ENCODE data around the gene ISY1.
"Not testable (repeated sequence)": the region's sequence is repeated elsewhere in the genome, so short reads cannot be mapped to it uniquely, and the experiment has no call there.

The ISY1 gene

DNA sequence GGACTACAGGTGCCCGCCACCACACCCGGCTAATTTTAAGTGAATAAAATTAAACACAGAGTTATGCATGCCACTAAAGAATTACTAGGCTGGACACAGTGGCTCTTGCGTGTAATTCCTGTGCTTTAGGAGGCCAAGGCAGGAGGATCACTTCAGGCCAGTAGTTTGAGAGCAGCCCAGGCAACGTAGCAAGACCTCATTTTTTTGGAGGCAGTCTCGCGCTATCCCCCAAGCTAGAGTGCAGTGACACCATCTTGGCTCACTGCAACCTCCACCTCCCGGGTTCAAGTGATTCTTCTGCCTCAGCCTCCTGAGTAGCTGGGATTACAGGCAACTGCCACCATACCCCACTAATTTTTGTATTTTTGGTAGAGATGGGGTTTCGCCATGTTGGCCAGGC lies 4.7 kb upstream of the ISY1 start:
- not testable (repeated sequence) for DNase-seq

DNA sequence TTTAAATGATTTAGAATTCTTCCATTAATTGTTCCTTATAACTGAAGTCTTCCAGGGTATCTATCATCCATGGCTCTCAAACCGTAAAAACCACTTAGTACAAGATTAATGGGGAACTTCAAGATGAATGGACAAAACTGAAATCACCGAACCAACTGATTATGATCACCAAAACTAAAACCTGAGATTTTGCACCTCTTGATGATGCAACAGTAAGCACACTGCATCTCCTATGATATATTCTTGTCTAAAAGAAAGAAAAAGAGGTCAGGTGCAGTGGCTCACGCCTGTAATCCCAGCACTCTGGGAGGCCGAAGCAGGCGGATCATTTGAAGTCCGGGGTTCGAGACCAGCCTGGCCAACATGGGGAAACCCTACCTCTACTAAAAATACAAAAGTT lies 3.6 kb upstream of the ISY1 start:
- no peak for DNase-seq

DNA sequence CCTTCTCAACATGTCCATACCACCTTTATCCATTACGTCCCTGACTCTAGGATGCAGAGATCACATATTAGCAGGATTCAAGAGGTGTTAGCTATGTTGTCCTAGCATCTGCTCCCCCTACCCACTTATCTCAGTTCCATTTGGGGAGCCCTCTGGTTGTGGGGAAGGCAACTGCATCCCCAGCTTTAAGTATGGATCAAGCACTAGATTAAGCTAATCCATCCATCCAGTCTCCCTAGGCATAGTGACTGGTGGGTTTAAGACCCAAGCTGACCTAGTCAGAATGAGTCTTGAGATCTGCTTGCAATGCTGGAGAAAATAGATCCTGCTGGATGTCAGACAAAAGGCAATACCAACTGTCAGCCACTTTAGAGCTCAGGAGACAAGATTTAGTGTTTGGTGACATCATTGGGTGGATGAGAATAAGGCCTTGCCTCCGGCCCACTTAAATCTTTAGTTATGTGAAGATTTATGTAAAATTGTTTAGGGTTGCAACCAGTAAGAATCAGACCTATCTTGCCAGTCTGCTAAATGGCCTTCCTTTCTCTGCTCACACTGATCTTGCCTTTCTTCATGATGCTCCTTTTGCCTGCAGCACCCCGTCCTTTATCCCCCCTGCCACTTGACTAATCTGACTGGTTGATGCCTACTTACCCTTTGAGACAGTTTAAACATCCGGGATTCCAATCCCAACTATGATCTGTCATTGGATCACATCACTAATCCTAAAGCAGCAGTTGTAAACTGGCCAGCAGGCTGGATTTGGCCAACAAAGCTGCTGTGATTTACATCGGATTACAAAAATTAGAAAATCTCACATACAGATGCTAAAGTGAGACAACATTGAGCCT lies 2.1 kb upstream of the ISY1 start:
- DNase-seq: no peak

DNA sequence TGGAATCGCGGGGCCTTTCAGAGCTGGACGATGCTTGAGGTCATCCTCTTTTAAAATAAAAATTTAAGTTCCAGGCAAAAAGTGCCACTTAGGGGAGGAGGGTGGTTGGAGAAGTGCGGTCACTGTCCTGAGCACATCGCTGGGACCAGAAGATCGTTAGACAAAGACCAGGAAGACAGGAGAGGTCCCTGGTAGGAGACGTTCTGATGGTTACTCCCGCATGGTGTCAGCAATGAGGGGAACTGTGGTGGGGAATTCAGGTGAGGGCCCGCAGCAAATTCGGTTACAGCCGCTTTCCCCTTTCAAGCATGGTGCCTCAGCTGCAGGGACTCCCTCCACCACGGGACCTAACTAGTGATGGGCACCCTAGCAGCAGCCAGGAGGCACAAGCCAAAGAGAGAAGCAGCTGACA lies 1.0 kb upstream of the ISY1 start:
- DNase-seq: no peak

DNA sequence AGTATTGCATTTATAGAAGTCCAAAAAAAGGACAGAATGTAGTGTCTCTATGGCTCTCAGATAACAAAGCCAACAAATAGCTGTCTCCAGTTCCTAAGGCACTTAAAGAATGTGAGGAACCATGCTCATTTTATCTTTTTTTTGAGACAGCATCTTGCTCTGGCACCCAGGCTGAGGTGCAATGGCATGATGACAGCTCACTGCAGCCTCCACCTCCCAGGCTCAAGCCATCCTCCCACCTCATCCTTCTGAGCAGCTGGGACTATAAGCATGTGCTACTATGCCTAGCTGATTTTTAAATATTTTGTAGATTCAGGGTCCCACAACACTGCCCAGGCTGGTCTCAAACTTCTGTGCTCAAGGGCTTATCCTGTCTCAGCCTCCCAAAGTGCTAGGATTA lies 16.1 kb downstream of the ISY1 start:
- no peak for DNase-seq

DNA sequence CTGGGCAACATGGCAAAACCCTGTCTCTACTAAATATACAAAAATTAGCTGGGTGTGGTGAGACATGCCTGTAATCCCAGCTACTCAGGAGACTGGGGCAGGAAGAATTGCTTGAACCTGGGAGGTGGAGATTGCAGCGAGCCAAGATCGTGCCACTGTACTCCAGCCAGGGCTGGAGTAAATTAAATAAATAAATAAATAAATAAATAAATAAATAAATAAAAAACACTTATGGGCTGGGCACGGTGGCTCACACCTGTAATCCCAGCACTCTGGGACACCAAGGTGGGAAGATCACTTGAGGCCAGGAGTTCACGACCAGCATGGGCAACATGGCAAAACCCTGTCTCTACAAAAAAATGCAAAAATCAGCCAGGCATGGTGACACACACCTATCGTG lies 19.9 kb downstream of the ISY1 start:
- not testable (repeated sequence) for DNase-seq

DNA sequence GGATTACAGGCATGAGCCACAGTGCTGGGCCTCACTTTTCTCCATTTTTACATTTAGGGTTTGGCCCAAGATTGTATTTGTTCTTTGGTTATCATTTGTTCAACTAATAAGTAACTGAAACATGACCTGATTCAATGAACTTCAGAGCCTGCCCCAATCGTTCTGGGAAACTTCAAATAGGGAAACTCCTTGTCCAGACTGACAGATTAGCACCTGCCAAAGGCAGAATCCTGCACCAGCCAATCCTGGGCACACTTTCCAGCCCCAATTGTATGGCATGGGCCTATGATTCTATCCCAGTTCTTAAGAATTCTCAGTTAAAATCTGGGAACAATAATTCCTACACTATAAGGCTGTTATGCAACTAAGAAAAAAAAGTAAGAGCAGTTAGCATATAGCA lies 21.0 kb downstream of the ISY1 start:
- DNase-seq: no peak

DNA sequence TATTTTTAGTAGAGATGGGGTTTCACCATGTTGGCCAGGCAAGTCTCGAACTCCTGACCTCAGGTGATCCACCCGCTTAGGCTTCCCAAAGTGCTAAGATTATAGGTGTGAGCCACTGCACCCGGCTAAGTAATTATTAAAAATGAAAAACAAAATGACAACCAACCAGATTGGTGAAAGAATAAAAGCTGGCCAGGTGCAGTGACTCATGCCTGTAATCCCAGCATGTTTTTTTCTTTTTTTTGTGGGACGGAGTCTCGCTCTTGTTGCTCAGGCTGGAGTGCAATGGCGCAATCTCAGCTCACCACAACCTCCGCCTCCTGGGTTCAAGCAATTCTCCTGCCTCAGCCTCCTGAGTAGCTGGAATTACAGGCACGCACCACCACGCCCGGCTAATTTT lies 24.6 kb downstream of the ISY1 start:
- DNase-seq: not testable (repeated sequence)

DNA sequence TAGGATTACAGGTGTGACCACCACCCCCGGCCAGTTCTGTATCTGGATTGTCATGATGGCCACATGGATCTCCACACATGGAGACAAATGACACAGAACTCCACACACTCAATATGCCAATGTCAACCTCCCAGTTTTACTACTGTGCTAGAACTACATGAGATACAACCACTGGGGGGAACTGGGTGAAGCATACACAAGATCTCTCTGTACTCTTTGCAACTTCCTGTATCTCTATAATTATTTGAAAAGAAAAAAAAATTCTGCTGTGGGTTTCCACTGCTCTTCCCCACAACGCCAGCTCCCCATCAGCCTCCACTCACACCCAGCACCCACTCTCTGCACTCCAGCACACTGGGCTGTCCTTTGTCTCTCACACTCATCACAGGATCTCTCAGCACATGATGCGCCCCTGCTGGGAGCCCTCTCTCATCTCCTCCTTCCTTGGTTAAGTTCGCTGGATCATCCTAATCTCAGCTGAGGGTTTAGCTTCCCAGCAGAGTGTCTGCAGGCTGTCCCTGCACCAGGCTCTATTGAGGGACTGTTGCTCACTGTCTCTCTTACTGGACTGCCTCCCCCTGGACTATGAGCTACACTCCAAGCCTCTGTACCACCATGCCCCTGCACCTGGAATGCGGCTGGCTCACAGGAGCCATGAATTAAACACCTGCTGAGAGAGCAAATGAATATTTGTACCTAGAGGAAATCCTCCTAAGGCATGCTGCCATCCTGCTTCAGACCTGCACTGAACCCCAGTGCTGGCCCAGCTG lies 28.6 kb downstream of the ISY1 start:
- no peak for DNase-seq

DNA sequence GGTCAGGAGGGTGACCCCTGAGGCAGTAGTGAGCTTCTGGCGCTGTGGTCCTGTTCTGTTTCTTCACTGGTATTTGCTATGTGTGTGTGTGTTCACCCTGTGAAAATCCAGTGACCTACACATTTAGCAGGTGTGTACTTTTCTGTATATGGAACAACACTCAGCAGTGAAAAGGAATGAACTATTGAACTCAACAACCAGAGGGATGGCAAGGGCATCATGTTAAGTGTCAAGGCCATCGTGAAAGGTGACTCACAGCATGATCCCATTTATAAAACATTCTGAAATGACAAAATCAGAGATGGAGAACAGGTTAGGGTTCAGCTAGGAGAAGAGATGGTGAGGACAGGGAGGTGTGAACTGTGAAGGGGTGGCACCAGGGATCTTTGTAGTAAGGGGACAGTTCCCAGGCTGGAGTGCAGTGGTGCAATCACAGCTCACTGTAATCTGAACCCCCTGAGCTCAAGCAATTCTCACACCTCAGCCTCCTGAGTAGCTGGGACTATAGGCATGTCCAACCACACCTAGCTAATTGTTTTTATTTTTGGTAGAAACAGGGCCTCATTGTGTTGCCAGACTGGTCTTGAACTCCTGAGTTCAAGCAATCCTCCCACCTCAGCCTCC lies 29.3 kb downstream of the ISY1 start:
- DNase-seq: no peak

DNA sequence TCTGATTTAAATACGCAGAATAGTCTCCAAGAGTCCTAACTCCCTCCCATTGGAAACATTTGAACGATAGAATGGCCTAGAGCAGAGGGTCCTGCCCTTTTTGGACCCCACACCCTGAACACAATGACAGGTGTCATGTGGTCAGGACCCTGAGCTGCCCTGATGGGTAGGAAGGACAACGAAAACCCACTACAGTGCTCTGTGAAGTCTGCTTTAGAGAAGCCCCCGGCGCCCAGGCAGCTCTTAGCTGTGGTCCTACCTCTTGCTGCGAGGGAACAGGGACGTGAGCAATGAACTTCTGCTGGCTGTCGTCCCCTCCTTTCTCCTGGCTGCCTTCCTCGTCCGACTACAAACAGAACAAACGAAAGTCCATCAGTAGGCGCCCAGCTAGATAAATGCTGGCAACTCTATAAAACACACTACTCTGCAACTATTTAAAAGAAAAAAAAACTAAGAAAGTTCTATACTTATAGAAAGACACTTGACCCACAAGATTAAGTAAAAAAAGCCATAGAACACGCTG lies 30.5 kb downstream of the ISY1 start:
- no peak for DNase-seq

DNA sequence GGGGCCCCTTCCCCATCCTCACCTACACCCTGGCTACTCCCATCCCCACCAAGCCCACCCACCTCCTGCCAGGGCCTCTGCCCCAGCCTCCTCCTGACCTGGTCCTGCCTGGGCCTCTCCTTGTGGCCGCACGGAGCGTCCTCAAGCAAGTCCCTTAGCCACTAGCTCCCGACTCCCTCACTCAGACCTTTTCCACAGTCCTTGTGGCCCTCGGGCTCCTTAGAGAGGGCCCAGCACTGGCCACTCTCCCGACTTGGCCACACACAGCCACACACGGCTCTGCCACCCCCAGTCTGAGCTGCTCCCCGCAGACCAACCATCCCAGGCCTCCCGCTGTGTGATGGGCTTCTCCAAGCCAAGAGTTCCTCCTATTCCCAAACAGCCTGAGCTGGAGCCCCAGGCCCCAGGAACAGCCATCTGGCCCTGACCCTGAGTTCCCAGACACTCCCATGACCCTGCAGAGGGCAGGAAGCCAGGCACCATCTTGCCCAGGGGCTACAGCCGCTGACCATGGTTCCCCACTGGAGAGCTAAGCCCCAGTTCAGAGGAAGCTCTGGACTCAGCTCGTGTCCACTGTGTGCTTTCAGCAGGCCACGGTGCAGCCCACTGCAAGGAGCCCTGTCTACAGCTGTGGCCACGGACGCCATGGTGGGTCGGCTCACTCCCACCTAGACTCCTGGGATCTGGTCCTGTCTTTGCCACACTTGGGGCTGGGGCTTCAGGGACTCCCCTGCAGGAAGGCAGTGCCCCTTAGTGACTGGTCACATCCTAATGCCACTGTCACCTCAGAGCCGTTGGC lies 32.3 kb downstream of the ISY1 start:
- DNase-seq: no peak

DNA sequence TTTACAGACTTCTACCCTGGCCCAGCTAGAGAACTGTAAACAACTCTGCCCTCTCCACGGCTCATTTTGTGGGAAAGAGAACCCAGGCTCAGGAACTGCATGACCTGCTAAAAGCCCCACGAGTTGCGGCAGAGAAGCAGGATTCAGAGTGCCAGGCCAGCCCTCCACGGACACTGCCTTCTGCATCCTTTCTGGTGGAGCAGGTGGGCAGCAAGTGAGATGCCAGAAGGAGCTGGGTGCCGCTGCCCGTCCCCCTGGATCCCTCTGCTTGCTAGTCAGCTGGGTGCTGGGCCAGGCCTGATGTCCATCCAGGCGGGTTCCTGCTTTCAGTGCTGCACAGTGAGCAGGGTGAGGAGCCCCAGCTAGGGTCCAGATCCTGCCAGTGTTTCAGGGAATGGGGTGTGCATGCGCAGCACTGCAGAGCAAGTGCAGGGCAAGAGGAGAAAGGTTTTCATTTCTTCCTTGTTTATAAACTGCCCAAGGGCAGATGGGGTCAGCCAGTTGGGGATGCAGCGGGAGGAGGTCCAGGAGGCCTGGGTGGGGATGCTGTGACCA lies 34.1 kb downstream of the ISY1 start:
- no peak for DNase-seq

DNA sequence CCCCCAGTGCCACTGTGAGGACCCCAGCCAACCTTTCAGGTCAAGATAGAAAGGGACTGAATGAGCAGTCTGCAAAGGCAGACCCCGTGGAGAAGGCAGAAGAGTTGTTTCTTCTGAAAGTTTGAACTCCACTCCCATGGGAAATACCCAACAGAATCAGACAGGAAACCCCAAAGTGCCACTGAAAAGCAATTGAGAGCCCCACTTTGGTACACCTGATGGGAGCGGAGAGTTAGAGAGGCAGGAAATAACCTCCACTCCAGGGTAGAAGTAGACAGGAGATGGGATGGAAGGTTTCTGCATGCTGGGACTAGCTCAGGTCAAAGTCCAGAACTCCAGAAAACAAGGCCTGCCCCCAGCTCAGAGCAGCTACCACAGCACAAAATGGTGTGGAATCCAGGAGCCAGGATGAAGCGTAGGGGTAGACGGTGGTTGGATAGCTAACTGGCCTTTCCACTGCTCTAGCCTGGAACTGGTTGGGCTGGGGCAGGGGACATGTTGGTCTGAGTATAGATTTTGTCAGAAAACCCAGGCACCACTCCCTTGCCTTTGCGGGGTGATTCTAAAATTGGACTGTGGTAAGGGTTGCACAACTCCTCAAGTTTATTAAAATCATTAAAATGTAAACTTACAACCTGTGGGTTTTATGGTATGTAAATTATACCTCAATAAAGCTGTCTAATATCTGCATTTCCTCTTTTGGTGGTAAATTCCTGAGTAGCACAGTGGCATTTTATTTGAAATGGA lies 37.4 kb downstream of the ISY1 start:
- DNase-seq: peak; percentile 15

DNA sequence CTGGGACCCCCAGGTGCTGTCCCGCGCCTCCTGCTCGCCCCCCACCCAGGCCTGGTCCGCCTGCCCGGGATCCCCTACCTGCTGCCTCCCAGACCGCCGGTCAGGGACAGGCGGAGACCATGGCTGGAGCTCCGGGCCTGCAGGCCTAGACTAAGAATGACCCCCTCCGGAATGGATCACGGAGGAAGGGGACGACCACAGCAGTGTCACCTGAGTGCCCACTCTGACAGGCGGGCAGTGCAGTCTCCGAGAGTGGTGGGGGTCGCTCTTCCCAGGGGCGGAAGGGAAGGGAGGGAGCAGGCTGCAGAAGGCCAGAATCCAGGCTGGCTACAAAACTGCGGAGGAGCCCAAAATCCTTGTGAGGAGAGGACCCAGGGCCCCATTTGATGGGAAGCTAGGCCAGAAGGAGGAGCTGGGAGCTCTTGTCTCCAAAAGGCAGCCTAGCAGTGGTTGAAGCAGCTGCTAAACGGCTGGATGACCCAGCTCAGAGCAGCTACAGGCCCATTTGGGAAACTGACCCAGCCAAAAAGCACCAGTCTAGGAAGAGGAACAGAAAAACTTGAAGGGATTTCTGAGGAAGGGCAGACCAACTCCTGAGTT lies 38.4 kb downstream of the ISY1 start:
- DNase-seq: no peak

DNA sequence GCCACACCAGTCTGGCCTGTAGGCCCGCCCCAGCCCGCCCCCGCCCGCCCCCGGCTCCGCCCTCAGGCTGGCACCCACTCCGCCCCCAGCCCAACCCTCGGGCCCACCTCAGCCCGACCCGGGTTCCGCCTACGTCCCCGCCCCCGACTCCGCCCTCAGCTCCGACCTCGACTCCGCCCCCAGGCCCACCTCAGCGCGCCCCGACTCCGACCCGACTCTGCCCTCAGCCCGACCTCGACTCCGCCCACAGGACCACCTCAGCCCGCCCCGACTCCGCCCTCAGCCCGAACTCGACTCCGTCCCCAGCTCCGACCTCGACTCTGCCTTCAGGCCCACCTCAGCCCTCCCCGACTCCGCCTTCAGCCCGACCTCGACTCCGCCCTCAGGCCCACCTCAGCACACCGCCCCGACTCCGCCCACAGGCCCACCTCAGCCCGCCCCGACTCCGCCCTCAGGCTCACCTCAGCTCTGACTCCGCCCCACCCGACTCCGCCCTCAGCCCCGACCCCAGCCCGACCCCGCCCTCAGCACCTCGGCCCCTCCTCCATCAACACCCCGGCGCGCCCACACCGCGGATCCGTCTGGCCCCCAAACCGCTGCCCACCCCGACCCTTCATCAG lies 39.0 kb downstream of the ISY1 start, which contains the start of gene RAB43:
RAB43 (minus strand) TSS at position 13 of the 620 bp plus-strand sequence. CDS start 315 bp downstream, outside the sequence.
- no peak for DNase-seq

DNA sequence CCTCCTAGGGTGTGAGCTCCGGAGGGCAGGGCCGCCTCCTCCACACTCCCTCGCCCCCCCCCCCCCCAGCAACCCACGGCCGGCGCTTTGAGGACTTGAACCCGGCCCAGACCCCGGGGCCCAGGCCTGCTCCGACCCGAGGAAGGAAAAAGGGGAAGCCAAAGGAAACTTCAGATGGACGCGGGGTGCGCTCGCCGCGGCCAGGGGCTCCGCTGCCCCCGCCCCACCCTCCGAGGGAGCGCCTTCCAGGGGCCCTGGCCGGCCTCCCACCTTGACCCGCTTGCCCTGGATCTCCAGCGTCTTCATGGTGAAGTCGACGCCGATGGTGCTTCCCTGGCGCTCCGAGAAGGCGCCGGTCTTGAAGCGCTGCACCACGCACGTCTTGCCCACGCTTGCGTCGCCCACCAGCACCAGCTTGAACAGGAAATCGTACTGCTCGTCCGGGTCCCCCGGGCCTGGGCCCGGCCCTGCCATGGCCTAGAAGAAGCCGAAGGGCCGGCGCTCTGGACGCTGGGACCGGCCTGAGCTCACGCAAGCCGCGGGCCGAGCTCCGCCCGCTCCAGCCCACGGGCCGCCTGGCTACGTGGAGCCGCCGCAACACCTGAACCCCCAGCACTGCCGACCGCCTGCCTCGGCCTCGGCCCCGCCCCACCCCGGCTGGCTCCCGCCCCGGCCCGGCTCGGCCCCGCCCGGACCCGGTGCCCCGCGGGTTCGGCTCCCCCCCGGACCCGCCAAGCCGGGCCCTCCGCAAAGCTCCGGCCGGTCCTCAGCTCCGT lies 39.7 kb downstream of the ISY1 start:
- DNase-seq: no peak

DNA sequence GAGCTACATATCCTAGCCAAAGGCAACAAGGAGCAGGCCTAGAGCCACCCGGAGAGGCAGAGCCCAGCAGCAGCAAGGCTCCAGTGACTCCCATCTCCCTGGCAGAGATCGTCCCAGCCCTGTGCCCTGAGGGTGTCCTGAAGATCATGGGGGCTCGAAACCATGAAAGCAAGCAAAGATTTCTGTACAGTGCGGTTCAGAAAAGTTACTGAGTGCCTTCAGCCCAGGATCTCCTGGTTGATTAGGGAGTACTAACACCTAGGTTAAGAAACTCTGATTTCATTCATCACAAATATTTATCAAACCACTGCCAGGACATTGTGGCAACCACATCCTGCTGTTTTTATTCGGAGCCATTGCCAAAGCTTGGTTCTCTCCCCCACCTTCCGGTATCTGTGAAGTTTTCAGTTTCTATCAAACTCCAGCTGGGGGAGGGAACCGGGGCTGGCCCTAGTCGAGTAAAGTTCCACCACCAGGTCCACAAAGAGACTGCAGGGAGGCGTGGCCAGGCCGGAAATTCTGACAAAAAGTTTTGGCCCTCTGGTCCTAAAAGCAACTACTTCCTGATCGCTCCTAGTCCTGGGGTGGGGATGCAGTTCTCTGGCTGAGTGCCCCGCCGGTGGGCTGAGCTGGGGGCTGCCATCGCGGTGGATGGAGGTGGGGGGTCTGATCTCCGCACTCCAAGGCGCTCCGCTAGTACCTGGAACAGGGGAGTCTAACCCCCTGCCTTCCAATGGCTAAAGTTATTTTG lies 40.4 kb downstream of the ISY1 start:
- peak; percentile 94 for DNase-seq
